MM.1S (cell line): Measurements from ENCODE around the gene MYH14.

Experiments
- DNase-seq: peaks from one replicate; pipeline ENCODE4 v3.0.0-alpha.2; 2015
- H2AFZ ChIP-seq: fragments of 300-600 bp; sonication (generic); 2 replicates; pipeline ENCODE4 v1.6.0; 2016; ENCODE audit warnings: antibody characterized with exemption, low read length
- H3F3A ChIP-seq: fragments of 300-600 bp; sonication (generic); 2 replicates; pipeline ENCODE4 v1.6.1; 2016; ENCODE audit warnings: mild to moderate bottlenecking, antibody characterized with exemption, low read length, moderate library complexity, mixed read lengths; ENCODE audit not compliant: insufficient read depth
- H3K27ac ChIP-seq: fragments of 300-600 bp; sonication (generic); 2 replicates; pipeline ENCODE4 v1.5.1; 2016; ENCODE audit warnings: mild to moderate bottlenecking, low read length
- H3K27me3 ChIP-seq: fragments of 300-600 bp; sonication (generic); replicated peaks from 2 replicates; pipeline ENCODE4 v1.6.0; 2016; ENCODE audit warnings: low read length; ENCODE audit not compliant: insufficient read depth
- H3K36me3 ChIP-seq: fragments of 300-600 bp; sonication (generic); replicated peaks from 2 replicates; pipeline ENCODE4 v1.6.1; 2016; ENCODE audit warnings: mild to moderate bottlenecking, low read length, mixed read lengths; ENCODE audit not compliant: insufficient read depth
- H3K4me1 ChIP-seq: fragments of 300-600 bp; sonication (generic); 2 replicates; pipeline ENCODE4 v1.6.1; 2016; ENCODE audit warnings: low read length, mixed read lengths
- H3K4me2 ChIP-seq: fragments of 300-600 bp; sonication (generic); 2 replicates; pipeline ENCODE4 v1.6.0; 2016; ENCODE audit warnings: low read depth, low read length
- H3K4me3 ChIP-seq: fragments of 300-600 bp; sonication (generic); 2 replicates; pipeline ENCODE4 v1.5.1; 2016; ENCODE audit warnings: low read length, mixed read lengths
- H3K79me2 ChIP-seq: fragments of 300-600 bp; sonication (generic); 2 replicates; pipeline ENCODE4 v1.6.1; 2016; ENCODE audit warnings: mixed run types, low read length, mixed read lengths
- H3K9ac ChIP-seq: fragments of 300-600 bp; sonication (generic); 2 replicates; pipeline ENCODE4 v1.6.1; 2016; ENCODE audit warnings: low read length, mixed read lengths
- H3K9me2 ChIP-seq: fragments of 300-600 bp; sonication (generic); replicated peaks from 2 replicates; pipeline ENCODE4 v1.6.1; 2016; ENCODE audit warnings: mild to moderate bottlenecking, low read length, mixed read lengths; ENCODE audit not compliant: insufficient read depth
- H3K9me3 ChIP-seq: fragments of 300-600 bp; sonication (generic); replicated peaks from 2 replicates; pipeline ENCODE4 v1.6.1; 2016; ENCODE audit warnings: mild to moderate bottlenecking, low read length, mixed read lengths; ENCODE audit not compliant: insufficient read depth
- H4K20me1 ChIP-seq: fragments of 300-600 bp; sonication (generic); 2 replicates; pipeline ENCODE4 v1.6.1; 2016; ENCODE audit warnings: mild to moderate bottlenecking, low read length, moderate library complexity, mixed read lengths; ENCODE audit not compliant: insufficient read depth
- CTCF ChIP-seq: fragments of 300-600 bp; sonication (generic); IDR thresholded peaks from 2 replicates; pipeline ENCODE4 v1.5.1; 2016; ENCODE audit warnings: antibody characterized with exemption, low read length, mixed read lengths
- EZH2 ChIP-seq: fragments of 300-600 bp; sonication (generic); optimal IDR thresholded peaks from 2 replicates; pipeline ENCODE3; 2017; ENCODE audit warnings: low read depth, mild to moderate bottlenecking, antibody characterized with exemption, low read length, mixed read lengths
- EZH2phosphoT487 ChIP-seq: fragments of 300-600 bp; sonication (generic); IDR thresholded peaks from 2 replicates; pipeline ENCODE4 v1.6.1; 2018; ENCODE audit warnings: antibody characterized with exemption, low read length

Gene MYH14

DNA sequence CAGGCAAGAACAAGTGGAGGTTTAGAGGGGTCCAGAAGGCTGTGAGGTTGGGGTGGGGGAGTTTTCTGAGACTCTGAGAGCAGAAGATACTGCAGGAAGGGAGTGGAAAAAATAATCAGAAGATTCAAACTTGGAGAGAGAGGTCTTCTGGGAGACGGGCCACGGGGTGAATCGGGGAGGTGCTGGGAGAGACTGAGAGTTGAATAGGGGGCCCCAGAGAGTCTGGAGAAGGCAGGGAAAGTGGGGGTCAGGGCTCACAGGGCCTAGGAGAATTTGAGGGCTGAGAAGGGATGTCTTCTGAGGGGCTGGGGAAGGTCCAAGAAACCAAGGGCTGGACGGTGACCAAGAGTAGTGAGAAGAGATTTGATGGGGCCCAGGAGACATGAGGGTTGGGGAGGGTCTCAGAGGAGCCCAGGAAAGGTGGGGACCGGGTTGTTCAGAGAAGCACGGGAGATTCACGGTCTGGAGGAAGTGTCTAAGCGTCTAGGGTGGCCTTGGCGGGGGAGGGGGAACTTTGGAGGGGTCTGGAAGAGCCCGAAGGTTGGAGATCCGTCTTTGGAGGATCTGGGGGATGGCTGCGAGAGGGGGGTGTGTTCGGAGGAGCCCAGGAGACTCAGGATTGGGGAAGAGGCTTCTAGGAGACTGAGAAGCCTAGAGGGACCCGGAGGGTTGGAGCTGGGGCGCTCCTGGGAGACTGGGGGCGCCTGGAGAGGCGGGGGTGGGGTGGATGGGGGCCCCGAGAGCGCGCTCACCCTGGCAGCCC lies 124.2 kb downstream of the MYH14 start:
- H3K4me3 ChIP-seq = no peak overlapping the region
- DNase-seq = no peak
- no peaks in the 10 kb centered on the region for H3K9me3 ChIP-seq
- no peak overlapping the region for H3K27ac ChIP-seq
- H3K36me3 ChIP-seq = no peaks in the 10 kb centered on the region
- peaks cover 56% of the 10 kb centered on the region for H3K27me3 ChIP-seq
- H3K9me2 ChIP-seq = no peaks in the 10 kb centered on the region
- no peak overlapping the region for H3K4me2 ChIP-seq
- H3K79me2 ChIP-seq = no peaks in the 10 kb centered on the region
- TF ChIP-seq CTCF (no peak), EZH2phosphoT487 (no peak), EZH2 (no peak)
- no peaks in the 10 kb centered on the region for H4K20me1 ChIP-seq
- H3K4me1 ChIP-seq = no peaks in the 10 kb centered on the region
- H3F3A ChIP-seq = no peaks in the 10 kb centered on the region
- H3K9ac ChIP-seq = no peak overlapping the region
- no peak overlapping the region for H2AFZ ChIP-seq

DNA sequence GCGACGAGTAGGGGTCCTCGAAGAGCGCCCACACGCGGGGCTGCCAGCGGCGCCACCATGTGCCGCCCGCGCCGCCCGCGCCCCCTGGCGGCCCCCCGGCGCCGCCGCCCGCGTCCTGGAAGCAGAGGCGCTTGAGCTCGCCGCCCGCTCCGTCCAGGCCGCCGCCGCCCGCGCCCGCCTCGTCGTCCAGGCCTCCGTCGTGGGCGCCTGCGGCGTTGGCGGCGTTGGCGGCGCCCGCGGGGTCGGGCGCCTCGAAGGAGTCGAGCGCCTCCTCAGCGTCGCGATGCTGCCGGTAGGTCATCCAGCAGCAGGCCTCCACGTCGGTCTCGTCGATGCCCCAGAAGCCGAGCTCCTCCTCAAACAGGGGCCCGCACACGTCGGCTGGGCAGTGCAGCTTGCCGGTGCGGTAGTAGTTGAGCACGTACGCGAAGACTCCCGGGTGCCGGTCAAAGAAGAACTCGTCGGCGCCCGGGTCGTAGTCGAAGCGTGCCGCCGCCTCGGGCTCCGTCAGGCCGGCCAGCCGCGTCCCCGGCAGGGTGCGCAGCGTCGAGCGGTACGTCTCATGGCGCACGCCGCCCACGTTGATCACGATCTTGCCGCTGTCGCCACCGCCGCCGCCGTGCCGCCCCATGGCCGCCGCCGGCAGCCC lies 124.9 kb downstream of the MYH14 start:
- no peaks in the 10 kb centered on the region for H3K9me2 ChIP-seq
- H3K4me3 ChIP-seq = no peak overlapping the region
- no peak for DNase-seq
- no peaks in the 10 kb centered on the region; the same call in 1 of the 2 replicates for H3K4me1 ChIP-seq
- H3K4me2 ChIP-seq = no peak overlapping the region
- no peak overlapping the region for H3K27ac ChIP-seq
- no peak overlapping the region for H2AFZ ChIP-seq
- no peaks in the 10 kb centered on the region for H3K36me3 ChIP-seq
- H3K9me3 ChIP-seq = no peaks in the 10 kb centered on the region
- H3K9ac ChIP-seq = no peak overlapping the region
- TF ChIP-seq CTCF (no peak), EZH2phosphoT487 (no peak), EZH2 (no peak)
- no peaks in the 10 kb centered on the region for H3K79me2 ChIP-seq
- peaks cover 61% of the 10 kb centered on the region for H3K27me3 ChIP-seq
- H3F3A ChIP-seq = no peaks in the 10 kb centered on the region
- no peaks in the 10 kb centered on the region for H4K20me1 ChIP-seq

DNA sequence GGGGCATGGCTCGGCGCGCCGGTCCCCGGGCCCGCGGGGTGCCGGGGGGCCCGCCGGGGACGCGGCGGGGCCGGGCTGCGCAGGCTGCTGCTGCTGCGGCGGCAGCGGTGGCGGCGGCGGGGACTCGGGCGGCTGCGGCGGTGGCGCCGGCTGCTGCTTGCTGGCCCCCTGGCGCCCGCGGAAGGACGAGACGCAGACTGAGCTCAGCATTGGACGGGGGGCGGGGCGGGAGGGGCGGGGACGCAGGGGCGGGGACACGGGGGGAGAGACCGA lies 125.4 kb downstream of the MYH14 start:
- no peaks in the 10 kb centered on the region for H3K9me3 ChIP-seq
- no peak overlapping the region for H3K4me2 ChIP-seq
- H3K27me3 ChIP-seq = peaks cover 57% of the 10 kb centered on the region
- H4K20me1 ChIP-seq = no peaks in the 10 kb centered on the region
- H3K4me3 ChIP-seq = no peak overlapping the region
- no peak for TF ChIP-seq EZH2phosphoT487
- TF ChIP-seq CTCF = no peak
- no peak for TF ChIP-seq EZH2
- no peaks in the 10 kb centered on the region for H3F3A ChIP-seq
- no peak for DNase-seq
- peaks cover under 1% of the 10 kb centered on the region; the same call in 1 of the 2 replicates for H3K4me1 ChIP-seq
- H3K9me2 ChIP-seq = no peaks in the 10 kb centered on the region
- no peak overlapping the region for H3K27ac ChIP-seq
- H3K79me2 ChIP-seq = no peaks in the 10 kb centered on the region
- H3K9ac ChIP-seq = no peak overlapping the region
- no peak overlapping the region for H2AFZ ChIP-seq
- no peaks in the 10 kb centered on the region for H3K36me3 ChIP-seq
